Measurements from ENCODE around the gene CCDC3.
"Not testable (repeated sequence)": the region's sequence is repeated elsewhere in the genome, so short reads cannot be mapped to it uniquely, and the experiment has no call there.

CCDC3 gene

DNA sequence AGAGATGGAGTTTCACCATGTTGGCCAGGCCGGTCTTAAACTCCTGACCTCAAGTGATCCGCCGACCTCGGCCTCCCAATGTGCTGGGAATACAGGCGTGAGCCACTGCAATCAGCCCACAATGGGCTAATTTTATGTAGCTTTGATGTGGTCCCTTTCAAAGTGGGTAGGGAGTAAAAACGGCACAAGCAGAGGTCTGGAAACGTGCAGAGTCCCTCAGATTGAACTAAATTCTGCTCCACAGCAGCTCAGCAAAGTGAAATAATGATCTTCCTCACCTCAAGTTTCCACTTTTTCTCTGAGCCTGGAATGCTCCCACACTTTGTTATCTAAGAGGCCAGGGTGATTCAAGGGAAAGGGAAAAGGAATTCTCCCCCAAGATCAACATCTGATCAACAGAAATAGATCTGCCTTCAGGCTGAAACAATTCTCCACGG, 6.1 kb downstream of the CCDC3 start:
- TF ChIP-seq, protein P1, sequence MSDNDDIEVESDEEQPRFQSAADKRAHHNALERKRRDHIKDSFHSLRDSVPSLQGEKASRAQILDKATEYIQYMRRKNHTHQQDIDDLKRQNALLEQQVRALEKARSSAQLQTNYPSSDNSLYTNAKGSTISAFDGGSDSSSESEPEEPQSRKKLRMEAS (IDR thresholded peaks at IDR 0.05; ENCODE audit: low read depth, low read length): no peak
- TF ChIP-seq MYC (IDR thresholded peaks at IDR 0.05; ENCODE audit: low read depth, low read length) (no peak), POLR2A (IDR thresholded peaks at IDR 0.05; ENCODE audit: extremely low read depth, insufficient read length) (no peak)
- TF ChIP-seq, protein P2, sequence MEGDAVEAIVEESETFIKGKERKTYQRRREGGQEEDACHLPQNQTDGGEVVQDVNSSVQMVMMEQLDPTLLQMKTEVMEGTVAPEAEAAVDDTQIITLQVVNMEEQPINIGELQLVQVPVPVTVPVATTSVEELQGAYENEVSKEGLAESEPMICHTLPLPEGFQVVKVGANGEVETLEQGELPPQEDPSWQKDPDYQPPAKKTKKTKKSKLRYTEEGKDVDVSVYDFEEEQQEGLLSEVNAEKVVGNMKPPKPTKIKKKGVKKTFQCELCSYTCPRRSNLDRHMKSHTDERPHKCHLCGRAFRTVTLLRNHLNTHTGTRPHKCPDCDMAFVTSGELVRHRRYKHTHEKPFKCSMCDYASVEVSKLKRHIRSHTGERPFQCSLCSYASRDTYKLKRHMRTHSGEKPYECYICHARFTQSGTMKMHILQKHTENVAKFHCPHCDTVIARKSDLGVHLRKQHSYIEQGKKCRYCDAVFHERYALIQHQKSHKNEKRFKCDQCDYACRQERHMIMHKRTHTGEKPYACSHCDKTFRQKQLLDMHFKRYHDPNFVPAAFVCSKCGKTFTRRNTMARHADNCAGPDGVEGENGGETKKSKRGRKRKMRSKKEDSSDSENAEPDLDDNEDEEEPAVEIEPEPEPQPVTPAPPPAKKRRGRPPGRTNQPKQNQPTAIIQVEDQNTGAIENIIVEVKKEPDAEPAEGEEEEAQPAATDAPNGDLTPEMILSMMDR (IDR thresholded peaks at IDR 0.05; ENCODE audit: low read depth, low read length): no peak
- DNase-seq (ENCODE audit: low read depth): no peak
- no peak overlapping the region for H3K4me3 ChIP-seq (ENCODE audit: low read depth, low read length)

DNA sequence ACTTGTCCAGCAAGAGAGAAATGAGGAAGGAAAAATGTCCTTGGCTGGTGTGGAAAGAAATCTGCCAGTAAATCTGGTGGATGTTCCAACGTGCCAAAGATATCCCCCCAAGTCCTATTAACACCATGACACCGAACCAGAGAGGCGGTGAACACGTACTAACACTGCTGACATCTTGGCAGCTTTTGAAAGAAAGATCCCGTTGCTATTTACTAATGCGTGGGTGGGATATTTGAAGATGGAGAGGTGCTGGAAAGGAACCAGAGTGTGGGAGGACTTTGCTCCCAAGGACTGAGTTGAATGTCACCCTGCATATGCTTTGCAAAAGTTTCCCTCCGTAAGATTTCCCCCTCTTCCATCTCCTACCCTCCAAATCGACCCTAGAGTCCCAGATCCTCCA, 7.9 kb downstream of the CCDC3 start:
- H3K4me3 ChIP-seq (ENCODE audit: low read depth, low read length): no peak overlapping the region
- DNase-seq (ENCODE audit: low read depth): no peak
- TF ChIP-seq, protein P2 (IDR thresholded peaks at IDR 0.05; ENCODE audit: low read depth, low read length): no peak
- no peak for TF ChIP-seq MYC (IDR thresholded peaks at IDR 0.05; ENCODE audit: low read depth, low read length)
- TF ChIP-seq POLR2A (IDR thresholded peaks at IDR 0.05; ENCODE audit: extremely low read depth, insufficient read length): no peak
- TF ChIP-seq, protein P1 (IDR thresholded peaks at IDR 0.05; ENCODE audit: low read depth, low read length): no peak

DNA sequence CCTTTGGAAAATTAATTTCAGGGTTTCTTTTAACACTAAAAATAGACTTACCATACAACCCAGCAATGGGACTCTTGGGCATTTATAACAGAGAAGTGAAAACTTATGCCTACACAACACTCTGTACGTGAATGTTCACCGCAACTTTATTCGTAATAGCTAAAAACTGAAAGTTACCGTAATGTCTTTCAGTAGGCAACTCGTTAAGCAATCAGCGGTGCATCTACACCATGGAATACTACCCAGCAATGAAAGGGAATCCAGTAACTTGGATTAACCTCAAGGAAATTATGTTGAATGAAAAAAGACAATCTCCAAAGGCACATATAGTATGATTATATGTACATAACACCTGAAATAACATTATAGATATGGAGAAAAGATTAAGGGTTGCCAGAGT, 16.2 kb downstream of the CCDC3 start:
- DNase-seq (ENCODE audit: low read depth): no peak
- TF ChIP-seq, protein P1 (IDR thresholded peaks at IDR 0.05; ENCODE audit: low read depth, low read length): no peak
- TF ChIP-seq MYC (IDR thresholded peaks at IDR 0.05; ENCODE audit: low read depth, low read length) (no peak), POLR2A (IDR thresholded peaks at IDR 0.05; ENCODE audit: extremely low read depth, insufficient read length) (no peak)
- TF ChIP-seq, protein P2 (IDR thresholded peaks at IDR 0.05; ENCODE audit: low read depth, low read length): no peak
- H3K4me3 ChIP-seq (ENCODE audit: low read depth, low read length): no peak overlapping the region

DNA sequence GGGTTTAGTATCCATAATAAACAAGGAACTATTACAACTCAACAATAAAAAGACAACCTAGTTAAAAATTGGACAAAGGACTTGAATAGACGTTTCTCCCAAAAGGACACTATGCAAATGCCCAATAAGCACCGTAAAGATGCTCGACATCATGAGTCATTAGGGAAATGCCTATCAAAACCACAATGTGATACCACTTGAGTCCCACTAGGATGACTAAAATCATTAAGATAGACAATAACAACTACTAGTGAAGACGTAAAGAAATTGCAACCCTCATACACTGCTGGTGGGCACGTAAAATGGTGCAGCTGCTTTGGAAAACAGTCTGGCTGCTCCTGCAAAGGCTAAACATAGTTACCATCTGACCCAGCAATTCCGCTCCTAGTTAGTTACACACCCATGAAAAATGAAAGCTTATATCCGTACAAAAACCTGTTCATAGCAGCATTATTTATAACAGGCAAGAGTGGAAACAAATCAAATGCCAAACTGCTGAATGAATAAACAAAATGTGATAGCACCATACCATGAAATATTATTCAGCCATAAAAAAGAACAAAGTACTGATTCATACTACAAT, 17.3 kb downstream of the CCDC3 start:
- TF ChIP-seq, protein P2 (IDR thresholded peaks at IDR 0.05; ENCODE audit: low read depth, low read length): no peak
- TF ChIP-seq, protein P1 (IDR thresholded peaks at IDR 0.05; ENCODE audit: low read depth, low read length): no peak
- TF ChIP-seq POLR2A (IDR thresholded peaks at IDR 0.05; ENCODE audit: extremely low read depth, insufficient read length): no peak
- TF ChIP-seq MYC (IDR thresholded peaks at IDR 0.05; ENCODE audit: low read depth, low read length): no peak
- no peak overlapping the region for H3K4me3 ChIP-seq (ENCODE audit: low read depth, low read length)
- DNase-seq (ENCODE audit: low read depth): peak; percentile 30

DNA sequence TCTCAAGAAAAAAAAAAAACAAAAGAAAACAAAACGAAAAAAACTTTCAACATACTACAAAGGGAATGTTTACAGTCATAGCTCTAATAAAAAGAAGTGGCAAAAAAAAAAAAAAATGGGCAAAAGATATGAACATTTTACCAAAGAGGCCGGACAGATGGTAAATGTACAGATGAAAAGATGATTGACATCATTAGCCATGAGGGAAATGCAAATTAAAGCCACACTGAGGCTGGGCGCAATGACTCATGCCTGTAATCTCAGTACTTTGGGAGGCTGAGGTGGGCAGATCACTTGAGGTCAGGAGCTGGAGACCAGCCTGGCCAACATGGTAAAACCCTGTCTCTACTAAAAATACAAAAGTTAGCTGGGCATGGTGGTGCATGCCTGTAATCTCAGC, 17.9 kb downstream of the CCDC3 start:
- H3K4me3 ChIP-seq (ENCODE audit: low read depth, low read length): not testable (repeated sequence)
- peak; percentile 43 for DNase-seq (ENCODE audit: low read depth)

DNA sequence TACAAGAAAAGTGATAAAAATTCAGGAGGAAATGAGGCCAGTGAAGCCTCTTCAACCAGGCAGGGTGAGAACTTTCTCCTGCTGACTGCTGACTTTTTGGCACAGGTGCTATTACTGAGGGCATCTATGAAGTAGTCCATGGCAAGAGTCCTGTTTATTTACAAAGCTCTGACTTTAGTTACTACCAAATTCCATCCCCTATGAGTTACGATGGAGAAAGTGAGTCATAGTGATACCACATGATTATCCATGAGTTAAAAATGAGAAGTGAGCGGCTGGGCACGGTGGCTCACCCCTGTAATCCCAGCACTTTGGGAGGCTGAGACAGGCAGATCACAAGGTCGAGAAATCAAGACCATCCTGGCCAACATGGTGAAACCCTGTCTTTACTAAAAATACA, 19.9 kb downstream of the CCDC3 start:
- TF ChIP-seq, protein P2 (IDR thresholded peaks at IDR 0.05; ENCODE audit: low read depth, low read length): no peak
- TF ChIP-seq MYC (IDR thresholded peaks at IDR 0.05; ENCODE audit: low read depth, low read length) (no peak), POLR2A (IDR thresholded peaks at IDR 0.05; ENCODE audit: extremely low read depth, insufficient read length) (no peak)
- TF ChIP-seq, protein P1 (IDR thresholded peaks at IDR 0.05; ENCODE audit: low read depth, low read length): no peak
- no peak overlapping the region for H3K4me3 ChIP-seq (ENCODE audit: low read depth, low read length)
- DNase-seq (ENCODE audit: low read depth): peak; percentile 50

Measured in NB4 (cell line).